OCI-LY7 (cell line): ENCODE data around the gene AOPEP.

Source experiments
- CTCF ChIP-seq: fragments of 200-600 bp; sonication (generic); conservative IDR thresholded peaks from 2 replicates; pipeline ENCODE4 v1.5.1; 2014; ENCODE audit warnings: mild to moderate bottlenecking, antibody characterized with exemption, low read length, moderate library complexity, mixed read lengths
- EZH2phosphoT487 ChIP-seq: fragments of 200-600 bp; sonication (generic); IDR thresholded peaks from 2 replicates; pipeline ENCODE4 v1.6.1; 2018; ENCODE audit warnings: low read depth, borderline replicate concordance, mild to moderate bottlenecking, mixed run types, antibody characterized with exemption, low read length, moderate library complexity, mixed read lengths

GRCh38 chr9:95120781-95121370, 394.4 kb downstream of the AOPEP start:
- TF ChIP-seq CTCF = no peak
- TF ChIP-seq EZH2phosphoT487 = no peak
